GM18861 (cell line): Measurements from ENCODE around the gene KREMEN1.

Experiments
- ATAC-seq: cut with Tn5 transposase; IDR thresholded peaks from one replicate; pipeline ENCODE4 v1.9.1; 2021; ENCODE audit not compliant: unreplicated experiment

KREMEN1 gene

DNA sequence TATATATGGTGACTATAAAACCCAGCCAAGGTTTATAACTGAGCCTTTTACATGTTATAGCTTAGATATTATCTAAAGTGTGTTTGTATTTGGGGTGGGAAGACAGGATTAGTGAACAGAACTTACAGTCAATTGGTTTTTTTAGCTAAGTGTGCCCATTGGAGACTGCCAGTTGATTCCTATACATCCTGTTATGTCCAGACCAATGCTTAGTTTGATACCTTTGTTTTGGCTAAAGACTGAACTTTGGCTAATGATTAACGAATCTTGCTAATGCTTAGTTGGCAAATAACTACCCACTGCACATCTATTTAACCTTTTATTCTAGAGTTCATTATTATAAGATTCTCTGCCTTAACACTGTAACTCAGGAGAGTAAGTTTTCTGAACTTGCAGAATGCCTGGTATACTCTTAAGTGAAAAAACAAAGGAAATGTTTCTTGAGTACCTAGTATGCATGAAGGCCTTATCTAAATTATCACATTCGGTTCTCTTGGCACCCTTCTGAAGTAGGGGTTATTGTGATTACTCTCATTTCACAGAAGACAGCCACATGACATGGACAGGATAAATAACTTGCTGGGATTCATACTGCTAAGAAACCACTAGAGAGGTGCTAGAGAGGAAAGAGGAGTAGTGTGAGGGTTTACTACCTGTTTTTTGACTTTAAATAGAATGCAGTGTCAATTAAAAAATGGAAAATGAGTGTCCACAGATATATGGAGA, 54.0 kb downstream of the KREMEN1 start:
- no peak for ATAC-seq

DNA sequence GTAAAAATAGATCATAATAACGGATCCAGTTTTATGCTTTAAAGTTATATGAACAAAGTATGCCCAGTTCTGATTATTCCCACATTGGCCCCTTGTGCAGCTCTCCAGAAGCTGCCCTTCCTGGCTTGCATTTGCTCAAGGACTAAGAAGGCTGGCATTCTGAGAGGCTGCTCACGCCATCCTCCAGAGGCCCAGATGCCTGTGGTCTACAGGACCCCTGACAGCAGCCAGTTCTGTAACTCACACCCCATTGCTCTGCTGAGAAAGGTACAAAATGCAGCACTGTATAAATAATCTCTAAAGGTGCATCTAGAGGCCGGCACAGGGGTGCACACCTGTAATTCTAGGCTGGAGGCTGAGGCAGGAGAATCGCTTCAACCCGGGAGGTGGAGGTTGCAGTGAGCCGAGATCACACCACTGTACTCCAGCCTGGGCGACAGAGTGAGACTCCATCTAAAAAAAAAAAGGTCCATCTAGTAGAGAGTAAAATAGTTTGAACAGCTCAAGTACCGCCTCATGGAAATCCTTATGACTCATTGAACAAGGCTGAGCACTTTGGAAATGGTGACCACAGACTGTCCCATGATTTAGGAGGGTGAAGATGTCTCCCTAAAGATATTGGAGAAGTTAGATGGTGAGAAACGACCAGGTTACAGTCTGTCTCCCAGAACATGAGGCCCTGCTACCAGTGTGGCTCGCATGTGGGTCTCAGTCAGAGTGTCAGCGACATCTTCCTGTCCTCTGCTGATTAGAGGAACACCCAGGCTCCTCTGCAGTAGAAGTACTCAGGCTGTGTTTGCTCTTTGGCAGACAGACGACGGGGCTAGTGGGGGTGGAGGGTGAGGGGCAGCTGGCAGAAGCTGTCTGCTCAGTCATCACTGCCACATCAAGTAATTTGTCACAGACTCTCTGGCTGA, 56.3 kb downstream of the KREMEN1 start:
- ATAC-seq = no peak

DNA sequence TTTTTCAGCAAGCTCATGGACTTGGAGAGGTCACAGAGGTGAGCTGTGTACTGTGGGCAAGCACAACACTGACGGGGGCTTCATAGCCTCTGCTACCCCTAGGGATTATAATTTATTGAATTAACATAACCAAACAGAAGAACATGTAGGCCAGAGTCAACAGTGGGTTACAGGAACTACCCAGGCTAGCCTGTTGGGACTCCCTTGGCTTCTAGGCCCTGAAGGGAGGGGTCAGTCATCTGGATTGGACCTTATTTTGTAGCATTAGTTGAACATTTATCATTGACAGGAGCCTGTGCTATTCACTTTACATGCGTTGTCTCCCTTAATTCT, 56.9 kb downstream of the KREMEN1 start:
- ATAC-seq = no peak

DNA sequence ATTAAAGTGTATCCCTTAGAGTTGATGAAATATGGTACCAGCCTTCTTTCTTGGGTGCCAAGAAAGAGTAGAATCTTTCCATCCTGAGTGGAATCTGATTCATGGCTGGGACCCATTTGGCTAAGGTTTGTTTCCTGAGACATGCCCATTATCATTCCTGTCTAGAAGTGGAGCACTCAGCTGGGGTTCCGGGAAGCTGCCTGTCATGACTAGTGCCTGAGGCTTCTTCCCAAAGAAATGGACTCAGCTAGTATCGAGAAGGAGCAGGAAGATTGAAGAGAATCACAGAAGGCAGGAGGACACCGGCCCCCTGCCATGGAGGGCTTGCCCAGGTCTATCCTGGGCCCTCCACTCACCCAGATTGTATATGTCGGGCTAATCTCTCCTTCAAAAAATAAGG, 57.6 kb downstream of the KREMEN1 start:
- ATAC-seq = no peak

DNA sequence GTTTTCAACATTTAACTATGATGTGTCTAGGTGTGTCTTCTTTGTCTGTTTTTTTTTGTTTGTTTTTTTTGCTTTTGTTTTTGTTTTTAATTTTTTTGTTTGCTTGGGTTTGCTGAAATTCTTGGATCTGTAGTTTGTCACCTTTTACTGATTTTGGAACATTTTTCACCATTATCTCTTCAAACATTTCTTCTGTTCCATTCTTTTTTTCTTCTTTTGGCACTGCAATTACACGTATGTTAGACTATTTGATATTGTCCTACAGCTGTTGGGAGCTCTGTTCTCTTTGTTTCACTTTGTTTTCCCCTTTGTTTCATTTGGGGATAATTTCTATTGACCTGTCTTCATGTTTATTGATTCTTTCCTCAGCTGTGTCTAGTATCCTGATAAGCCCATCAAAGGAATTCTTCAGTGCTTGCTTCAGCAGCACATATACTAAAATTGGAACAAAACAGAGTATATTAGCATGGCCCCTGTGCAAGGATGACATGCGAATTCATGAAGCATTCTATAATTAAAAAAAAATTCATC, 60.8 kb downstream of the KREMEN1 start:
- no peak for ATAC-seq

DNA sequence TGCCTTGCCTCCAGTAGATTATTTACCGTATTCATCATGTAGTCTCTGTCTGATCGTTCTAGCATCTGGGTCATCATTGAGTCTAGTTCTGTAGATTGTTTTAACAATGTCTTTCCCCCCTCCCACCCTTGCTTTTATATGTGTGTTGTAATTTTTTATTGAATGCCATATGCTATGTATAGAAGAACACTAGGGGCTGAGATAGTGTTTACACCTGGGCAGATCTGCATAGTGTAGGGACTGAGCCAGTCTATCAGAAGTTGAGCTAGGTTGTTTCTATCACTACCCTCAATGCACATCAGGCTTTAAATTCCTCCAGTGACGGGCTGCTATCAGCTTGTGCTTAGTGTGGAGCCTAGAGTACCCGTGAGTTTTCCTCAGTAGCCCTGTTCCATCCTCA, 61.6 kb downstream of the KREMEN1 start:
- no peak for ATAC-seq

DNA sequence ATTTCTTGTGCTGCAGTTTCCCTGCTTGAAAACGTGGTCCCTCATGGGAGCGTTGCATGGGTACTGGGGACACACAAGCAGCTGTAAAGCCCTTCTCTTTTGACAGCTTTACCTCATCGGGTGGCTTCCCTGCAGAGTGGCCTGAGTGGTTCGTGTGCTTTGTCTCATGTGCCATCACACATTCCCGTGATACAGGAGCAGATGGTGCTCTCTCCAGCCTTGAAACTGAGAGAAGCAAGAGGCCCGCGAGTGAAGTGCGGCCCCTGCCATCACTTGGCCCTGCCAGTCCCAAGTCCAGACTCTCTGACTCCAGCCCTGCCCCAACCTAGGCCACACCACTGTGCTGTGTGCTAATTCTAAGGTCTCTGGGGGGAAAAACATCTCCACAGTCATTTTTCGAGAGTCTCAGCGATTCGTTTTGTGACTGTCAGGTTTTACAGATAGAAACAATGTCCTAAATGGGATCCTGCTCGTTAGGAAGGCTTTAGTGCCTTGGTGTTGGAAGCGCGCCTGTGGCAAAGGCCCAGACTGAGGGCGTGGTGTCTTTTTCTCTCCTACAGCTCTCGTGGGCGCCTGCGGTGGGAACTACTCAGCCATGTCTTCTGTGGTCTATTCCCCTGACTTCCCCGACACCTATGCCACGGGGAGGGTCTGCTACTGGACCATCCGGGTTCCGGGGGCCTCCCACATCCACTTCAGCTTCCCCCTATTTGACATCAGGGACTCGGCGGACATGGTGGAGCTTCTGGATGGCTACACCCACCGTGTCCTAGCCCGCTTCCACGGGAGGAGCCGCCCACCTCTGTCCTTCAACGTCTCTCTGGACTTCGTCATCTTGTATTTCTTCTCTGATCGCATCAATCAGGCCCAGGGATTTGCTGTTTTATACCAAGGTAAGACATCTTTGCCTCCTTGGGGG, 64.2 kb downstream of the KREMEN1 start:
- no peak for ATAC-seq

DNA sequence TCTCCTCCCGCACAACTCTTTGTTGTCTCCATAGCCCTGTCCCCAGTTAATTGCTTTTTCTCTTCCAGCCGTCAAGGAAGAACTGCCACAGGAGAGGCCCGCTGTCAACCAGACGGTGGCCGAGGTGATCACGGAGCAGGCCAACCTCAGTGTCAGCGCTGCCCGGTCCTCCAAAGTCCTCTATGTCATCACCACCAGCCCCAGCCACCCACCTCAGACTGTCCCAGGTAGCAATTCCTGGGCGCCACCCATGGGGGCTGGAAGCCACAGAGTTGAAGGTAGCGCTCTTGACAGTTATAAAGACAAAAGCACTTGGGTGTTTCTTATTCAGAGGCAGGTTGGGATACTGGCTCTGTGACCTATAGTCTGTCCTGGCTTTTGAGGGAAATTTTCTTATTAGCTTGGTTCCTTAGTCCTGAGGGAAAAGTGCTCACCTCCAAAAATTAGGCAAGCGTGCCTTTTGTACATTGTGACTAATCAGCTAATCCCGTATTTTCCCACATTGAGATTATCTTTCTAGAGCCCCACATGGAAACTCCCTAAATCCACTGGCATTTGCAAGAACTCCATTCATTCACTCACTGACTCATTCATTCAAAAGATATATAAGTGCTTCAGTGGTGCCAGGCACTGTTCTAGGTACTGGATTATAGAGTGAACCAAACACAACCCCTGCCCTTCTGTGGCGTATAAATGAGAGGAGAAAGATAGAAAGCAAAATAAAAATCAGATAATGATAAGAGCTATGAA, 65.9 kb downstream of the KREMEN1 start:
- ATAC-seq = no peak

DNA sequence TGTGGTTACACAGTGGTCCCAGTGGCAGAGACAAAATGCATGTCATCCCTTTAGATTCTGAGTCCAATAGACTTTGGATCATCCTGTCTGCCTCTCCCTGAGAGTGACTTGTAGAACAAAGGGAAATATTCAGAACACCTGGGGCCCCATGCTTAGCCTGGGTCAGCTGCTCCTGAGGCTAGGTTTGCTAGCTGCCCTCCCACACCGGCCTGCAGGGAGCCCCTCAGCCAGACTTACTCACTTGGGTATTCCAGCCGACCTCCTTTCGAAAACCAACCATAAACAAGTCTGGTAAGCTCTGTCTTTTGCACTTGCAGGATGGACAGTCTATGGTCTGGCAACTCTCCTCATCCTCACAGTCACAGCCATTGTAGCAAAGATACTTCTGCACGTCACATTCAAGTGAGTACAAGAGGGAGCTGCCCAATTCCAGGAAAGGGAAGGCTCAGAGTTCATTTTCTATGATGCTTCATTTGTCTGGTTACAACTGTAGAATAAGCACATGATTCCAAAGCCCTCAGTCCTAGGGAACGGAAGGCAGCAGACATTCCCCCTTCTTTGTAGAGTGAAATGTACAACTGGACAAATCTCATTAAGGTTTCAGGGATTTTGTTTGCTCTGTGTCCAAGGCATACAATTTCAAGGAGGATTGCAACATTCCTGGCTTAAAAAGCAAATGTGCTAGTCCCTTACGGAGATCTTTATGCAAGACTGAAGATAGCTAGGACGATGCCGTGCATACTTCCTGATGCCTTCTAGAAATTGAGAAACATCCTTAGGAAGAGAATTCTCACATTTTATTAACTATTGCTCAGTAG, 67.3 kb downstream of the KREMEN1 start:
- ATAC-seq = no peak

DNA sequence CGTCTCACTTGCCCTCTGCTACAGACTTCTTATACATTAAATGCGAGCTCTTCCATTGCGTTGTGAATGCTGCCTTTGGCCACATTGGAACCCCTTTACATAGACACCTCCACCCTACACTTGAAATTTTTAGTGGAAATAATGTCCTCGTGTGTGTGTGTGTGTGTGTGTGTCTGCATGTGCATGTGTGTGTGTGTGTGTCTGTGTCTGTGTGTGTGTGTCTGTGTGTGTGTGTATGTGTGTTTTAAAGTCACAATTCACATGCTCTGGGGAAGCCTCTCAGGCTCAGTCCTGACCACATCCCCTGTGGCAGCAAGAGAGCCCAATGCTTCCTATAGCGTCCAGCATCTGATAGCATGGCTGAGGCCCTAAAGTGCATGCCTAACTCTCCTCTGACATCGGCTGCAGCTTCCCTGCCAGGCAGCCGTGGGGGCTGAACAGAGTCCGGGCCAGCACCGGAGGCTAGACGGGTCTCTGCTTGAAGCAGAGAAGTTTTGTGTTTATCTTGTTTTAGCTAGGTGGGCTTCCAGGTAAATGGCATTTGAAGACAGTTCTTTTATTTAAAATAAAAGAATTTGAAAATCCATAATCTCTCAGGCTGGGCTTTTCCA, 68.3 kb downstream of the KREMEN1 start:
- ATAC-seq = no peak

DNA sequence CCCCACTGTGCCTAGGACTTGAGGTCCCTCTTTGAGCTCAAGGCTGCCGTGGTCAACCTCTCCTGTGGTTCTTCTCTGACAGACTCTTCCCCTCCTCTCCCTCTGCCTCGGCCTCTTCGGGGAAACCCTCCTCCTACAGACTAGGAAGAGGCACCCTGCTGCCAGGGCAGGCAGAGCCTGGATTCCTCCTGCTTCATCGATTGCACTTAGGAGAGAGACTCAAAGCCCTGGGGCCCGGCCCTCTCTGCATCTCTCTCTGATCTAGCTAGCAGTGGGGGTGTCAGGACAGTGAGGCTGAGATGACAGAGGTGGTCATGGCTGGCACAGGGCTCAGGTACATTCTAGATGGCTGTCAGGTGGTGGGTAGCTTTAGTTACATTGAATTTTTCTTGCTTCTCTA, 69.3 kb downstream of the KREMEN1 start:
- no peak for ATAC-seq

DNA sequence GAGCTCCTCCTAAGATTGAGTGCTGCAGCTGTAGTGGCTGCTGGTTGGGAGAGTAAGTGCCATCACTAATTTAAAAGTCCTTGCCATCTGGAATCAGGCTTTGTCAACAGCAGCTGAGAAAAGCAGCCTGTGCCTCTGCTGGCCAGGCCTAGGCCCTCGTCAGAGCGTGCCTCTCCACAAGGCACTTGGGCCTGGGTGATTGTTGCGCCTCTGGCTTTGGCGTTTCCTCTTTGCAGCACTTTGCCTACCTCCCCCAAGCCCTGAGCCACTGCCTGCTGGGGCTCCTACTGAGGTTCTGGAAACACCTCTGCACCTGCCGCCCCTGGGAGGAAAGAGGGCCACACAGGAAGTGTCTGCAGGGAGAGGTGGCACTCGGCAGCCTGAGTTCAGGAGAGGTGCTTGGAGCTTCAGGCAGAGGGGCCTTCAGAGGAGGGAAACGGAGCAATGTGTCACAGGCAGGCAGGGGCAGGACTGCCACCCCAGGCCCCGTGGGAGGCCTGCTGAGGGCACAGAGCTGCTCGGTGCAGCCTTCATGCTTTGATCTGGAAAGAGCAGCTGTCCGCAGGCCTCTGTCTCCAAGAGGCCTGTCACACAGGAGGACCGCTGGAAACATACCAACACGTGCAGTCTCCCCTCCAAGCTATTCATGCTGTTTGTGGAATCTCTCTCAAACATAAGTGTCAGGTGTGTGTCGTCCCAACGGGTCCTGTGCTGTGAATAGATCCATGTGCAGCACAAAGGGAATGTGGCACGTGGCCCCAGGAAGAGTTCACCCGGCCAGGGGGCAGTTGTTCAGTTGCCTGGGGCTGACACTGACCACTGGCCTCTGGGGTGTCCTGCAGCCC, 71.3 kb downstream of the KREMEN1 start:
- no peak for ATAC-seq

DNA sequence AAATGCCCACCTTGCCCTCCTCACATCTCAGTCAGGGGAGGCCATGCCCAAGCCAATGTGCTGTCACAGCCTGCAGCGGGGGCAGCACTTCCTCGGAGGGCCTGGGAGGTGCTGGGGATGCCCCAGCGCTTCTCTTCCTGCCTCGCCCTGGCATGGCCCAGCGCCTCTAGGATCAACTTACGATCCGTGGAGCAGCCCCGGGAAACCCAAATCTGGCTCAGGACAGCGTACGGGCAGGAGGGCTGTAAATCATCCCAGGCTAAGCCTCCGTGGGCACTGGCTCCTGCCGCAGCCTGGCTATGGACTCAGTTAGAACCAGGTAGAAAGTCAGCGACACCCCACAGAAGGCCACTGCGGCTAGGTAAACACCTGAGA, 71.9 kb downstream of the KREMEN1 start:
- ATAC-seq = no peak

DNA sequence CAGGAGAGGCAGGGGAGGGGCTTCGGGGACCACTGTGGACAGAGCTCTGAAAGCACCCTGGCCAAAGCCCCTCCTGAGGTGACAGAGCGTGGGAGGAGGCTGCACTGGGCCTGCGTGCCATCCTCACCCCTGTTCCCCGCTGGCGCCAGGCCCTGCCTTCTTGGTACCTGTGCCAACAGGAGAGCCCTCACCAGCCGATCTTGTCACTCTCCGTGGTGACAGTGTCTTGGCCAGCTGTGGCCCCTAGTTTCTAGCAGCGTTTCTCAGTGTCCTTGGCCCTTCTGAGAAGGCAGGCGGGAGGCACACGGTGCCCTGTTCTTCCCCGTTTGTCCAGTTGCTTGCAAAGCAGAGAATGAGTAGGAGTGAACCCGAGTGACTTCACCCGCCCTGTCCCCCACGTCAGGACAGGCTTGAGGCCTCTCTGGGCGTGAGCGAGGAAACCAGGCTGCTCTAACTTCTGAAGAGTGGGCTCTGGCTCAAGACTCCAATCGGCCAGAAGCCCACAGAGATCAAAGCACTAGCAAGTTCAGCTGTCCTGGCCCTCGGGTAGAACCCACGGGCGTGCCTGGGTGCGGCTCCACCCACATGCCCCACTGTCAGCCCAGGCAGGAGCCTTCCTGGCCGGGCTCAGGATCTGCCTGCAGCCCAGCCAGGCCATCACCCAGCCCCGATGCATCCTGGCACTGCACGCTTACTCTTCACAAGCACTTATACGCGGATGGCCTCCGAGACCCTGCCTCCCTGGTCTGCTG, 72.7 kb downstream of the KREMEN1 start:
- no peak for ATAC-seq

DNA sequence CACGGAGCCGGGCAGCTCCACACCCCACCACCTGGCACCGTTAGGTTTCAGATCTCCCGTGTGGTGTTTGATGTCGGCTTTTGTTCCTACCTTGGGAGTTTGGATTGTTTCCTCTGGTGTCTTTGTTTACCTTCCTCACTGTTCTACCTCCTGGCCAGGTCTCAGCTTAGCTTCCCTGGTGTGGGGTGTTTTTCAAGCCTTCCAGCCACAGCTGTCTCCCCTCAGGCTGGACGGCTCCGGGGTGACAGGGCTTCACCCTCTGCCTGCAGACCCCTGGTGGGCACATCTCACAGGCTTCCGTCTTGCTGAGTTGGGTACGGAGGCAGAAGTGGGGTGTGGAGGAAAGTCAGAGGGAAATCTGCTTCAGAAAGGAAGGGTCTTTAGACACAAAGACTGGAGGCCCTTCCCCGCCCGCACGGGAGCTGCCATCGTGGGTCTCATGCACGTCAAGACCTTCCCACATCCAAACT, 73.3 kb downstream of the KREMEN1 start:
- ATAC-seq = no peak

DNA sequence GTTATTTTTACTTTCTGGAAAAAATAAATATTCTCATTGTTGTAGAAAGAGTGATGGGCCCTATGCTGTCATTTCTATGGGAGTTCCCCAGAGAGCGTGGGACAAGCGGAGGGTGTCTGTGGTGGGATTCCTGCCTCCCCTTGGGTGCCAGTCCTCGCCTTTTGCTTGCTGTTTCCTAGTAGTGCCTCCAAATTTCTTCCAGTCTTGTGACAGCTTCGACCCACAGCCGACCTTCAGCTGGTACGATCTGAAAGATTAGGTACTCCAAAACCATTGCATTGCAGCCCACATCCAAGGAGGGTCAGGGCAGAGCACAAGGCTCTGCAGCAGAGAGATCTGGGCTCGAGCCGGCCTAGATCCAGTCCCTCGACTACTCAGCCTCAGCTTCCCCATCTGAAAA, 73.9 kb downstream of the KREMEN1 start:
- no peak for ATAC-seq

DNA sequence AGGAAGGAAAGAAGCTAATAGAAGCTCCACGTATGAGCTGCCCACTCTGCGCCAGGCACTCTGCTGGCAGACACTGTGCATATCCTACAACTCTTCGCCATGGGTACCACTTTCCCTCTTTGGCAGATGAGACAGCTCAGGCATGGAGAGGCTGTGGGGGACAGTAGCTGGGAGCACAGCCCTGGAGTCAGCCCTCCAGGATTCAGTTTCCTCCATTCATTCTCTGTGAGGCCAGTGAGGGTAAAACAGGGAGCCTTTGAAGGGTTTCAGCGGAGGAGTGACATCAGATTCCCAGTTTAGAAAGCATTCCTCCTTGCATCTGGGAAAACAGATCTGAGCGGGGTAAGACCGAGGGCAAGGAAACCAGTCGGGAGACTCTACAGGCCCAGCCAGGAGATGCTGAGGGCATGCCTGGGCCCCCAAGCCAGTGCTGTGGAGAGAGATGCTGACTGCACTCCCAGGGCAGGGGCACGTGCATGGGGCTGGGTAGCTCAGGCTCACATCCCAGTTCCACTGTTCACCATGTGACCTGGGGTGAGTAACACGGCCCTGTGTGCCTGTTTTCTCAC, 74.6 kb downstream of the KREMEN1 start:
- no peak for ATAC-seq
